Measurements from ENCODE around the gene DPP8.

The DPP8 gene

GRCh38 chr15:65434201-65434600, 83.3 kb downstream of the DPP8 start:
- Histone ChIP-seq H3K9me3 (ENCODE audit: control insufficient read depth, low read length) (no peaks in the 10 kb centered on the region), H3K4me1 (ENCODE audit: control insufficient read depth, insufficient read depth, low read length) (no peaks in the 10 kb centered on the region), H3K27ac (ENCODE audit: insufficient read depth, low read depth, low read length, poor library complexity, severe bottlenecking) (no peak overlapping the region), H3K36me3 (ENCODE audit: control insufficient read depth, insufficient read depth, low read length) (no peaks in the 10 kb centered on the region), H3K27me3 (ENCODE audit: control insufficient read depth, insufficient read depth, low read length, poor library complexity, severe bottlenecking) (no peaks in the 10 kb centered on the region), H3K4me3 (ENCODE audit: insufficient read depth, low read depth, low read length) (no peak overlapping the region)
- 91 to 92% methylated on average over 11 of the region's 11 CpGs for WGBS, 2 experiments

DNA sequence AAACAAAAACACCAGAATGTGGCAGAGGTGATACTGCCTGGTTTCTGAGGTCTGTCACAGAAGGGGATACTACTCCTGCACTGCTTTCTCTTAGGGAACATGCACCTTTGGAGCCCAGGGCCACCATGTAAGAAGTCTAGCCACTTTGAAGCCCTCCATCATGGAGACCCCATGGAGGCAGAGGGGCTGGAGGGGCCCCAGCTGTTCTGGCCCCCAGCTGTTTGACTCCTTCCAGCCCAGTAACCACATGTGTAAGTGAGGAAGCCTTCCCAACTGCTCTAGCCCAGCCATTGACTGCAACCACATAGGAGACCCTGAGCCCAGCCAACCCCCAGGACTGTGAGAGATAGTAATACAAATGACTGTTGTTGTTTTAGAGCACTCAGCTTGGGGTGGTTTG, 85.8 kb downstream of the DPP8 start:
- Histone ChIP-seq H3K27ac (ENCODE audit: insufficient read depth, low read depth, low read length, poor library complexity, severe bottlenecking) (no peak overlapping the region), H3K4me3 (ENCODE audit: insufficient read depth, low read depth, low read length) (no peak overlapping the region), H3K4me1 (ENCODE audit: control insufficient read depth, insufficient read depth, low read length) (no peaks in the 10 kb centered on the region), H3K27me3 (ENCODE audit: control insufficient read depth, insufficient read depth, low read length, poor library complexity, severe bottlenecking) (no peaks in the 10 kb centered on the region), H3K36me3 (ENCODE audit: control insufficient read depth, insufficient read depth, low read length) (no peaks in the 10 kb centered on the region), H3K9me3 (ENCODE audit: control insufficient read depth, low read length) (no peaks in the 10 kb centered on the region)

DNA sequence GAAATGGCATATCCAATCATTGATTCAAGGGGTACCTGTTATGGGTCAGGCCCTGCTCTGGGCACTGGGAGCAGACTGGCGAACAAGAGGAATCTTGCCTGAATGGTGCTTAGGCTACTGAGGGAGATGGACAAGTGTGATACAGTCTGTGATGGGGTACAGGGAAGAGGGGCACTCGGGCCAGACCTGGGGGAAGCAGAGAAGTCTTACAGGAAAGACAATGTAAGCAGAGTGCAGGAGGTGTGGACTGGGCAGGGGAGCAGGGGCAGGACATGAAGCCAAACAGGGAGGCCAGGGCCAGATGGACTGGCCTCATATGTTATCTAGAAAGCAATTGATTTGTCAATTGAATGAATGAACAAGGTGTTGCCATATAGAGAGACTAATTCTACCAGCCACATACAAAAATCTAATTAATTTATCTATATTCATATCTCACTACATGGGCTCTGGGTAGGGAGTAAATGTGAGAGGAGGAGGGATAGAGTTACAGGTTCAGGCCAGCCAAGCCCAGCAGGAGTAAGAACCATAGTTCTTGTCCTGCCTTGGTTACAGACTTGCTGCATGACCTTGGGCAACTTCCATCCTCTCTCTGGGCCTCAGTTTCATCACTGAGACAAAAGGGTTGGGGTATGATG, 91.2 kb downstream of the DPP8 start:
- WGBS, 2 experiments = 92 to 93% methylated on average over 2 of the region's 2 CpGs
- H3K27ac ChIP-seq (ENCODE audit: insufficient read depth, low read depth, low read length, poor library complexity, severe bottlenecking) = no peak overlapping the region
- H3K4me1 ChIP-seq (ENCODE audit: control insufficient read depth, insufficient read depth, low read length) = peaks cover 8% of the 10 kb centered on the region
- no peaks in the 10 kb centered on the region for H3K9me3 ChIP-seq (ENCODE audit: control insufficient read depth, low read length)
- no peak overlapping the region for H3K4me3 ChIP-seq (ENCODE audit: insufficient read depth, low read depth, low read length)
- H3K27me3 ChIP-seq (ENCODE audit: control insufficient read depth, insufficient read depth, low read length, poor library complexity, severe bottlenecking) = no peaks in the 10 kb centered on the region
- no peaks in the 10 kb centered on the region for H3K36me3 ChIP-seq (ENCODE audit: control insufficient read depth, insufficient read depth, low read length)

DNA sequence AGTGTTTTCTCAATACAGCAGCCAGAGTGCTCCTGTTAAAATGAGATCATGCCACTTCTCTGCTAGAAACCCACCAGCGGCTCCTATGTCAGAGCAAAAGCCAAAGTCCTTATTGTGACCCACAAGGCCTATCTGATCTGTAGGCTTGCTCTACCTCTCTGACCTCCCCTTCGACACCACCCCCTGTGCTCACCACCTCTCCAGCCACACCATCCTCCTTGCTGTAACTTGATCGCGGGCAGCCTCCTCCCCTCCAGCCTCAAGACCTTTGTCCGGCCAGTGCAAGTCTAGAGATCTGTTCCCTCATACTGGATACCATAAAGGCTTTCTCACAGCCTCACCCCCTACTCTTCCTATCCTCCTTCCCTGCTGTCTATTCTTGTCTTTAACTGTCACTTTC, 92.8 kb downstream of the DPP8 start:
- WGBS, 2 experiments = 57 to 61% methylated on average over 5 of the region's 5 CpGs
- no peaks in the 10 kb centered on the region for H3K9me3 ChIP-seq (ENCODE audit: control insufficient read depth, low read length)
- H3K27me3 ChIP-seq (ENCODE audit: control insufficient read depth, insufficient read depth, low read length, poor library complexity, severe bottlenecking) = no peaks in the 10 kb centered on the region
- H3K36me3 ChIP-seq (ENCODE audit: control insufficient read depth, insufficient read depth, low read length) = no peaks in the 10 kb centered on the region
- no peak overlapping the region for H3K27ac ChIP-seq (ENCODE audit: insufficient read depth, low read depth, low read length, poor library complexity, severe bottlenecking)
- peaks cover 24% of the 10 kb centered on the region for H3K4me1 ChIP-seq (ENCODE audit: control insufficient read depth, insufficient read depth, low read length)
- no peak overlapping the region for H3K4me3 ChIP-seq (ENCODE audit: insufficient read depth, low read depth, low read length)

GRCh38 chr15:65423976-65424679, 93.4 kb downstream of the DPP8 start:
- no peaks in the 10 kb centered on the region for H3K36me3 ChIP-seq (ENCODE audit: control insufficient read depth, insufficient read depth, low read length)
- H3K4me3 ChIP-seq (ENCODE audit: insufficient read depth, low read depth, low read length) = no peak overlapping the region
- H3K27me3 ChIP-seq (ENCODE audit: control insufficient read depth, insufficient read depth, low read length, poor library complexity, severe bottlenecking) = no peaks in the 10 kb centered on the region
- no peak overlapping the region for H3K27ac ChIP-seq (ENCODE audit: insufficient read depth, low read depth, low read length, poor library complexity, severe bottlenecking)
- WGBS, 2 experiments = 90% methylated on average over 9 of the region's 9 CpGs
- peaks cover 29% of the 10 kb centered on the region for H3K4me1 ChIP-seq (ENCODE audit: control insufficient read depth, insufficient read depth, low read length)
- no peaks in the 10 kb centered on the region for H3K9me3 ChIP-seq (ENCODE audit: control insufficient read depth, low read length)

GRCh38 chr15:65423150-65423975, 94.1 kb downstream of the DPP8 start:
- no peaks in the 10 kb centered on the region for H3K27me3 ChIP-seq (ENCODE audit: control insufficient read depth, insufficient read depth, low read length, poor library complexity, severe bottlenecking)
- peaks cover 36% of the 10 kb centered on the region for H3K4me1 ChIP-seq (ENCODE audit: control insufficient read depth, insufficient read depth, low read length)
- 17 to 19% methylated on average over 28 of the region's 28 CpGs for WGBS, 2 experiments
- H3K9me3 ChIP-seq (ENCODE audit: control insufficient read depth, low read length) = no peaks in the 10 kb centered on the region
- H3K27ac ChIP-seq (ENCODE audit: insufficient read depth, low read depth, low read length, poor library complexity, severe bottlenecking) = no peak overlapping the region
- no peaks in the 10 kb centered on the region for H3K36me3 ChIP-seq (ENCODE audit: control insufficient read depth, insufficient read depth, low read length)
- peak overlapping the region; percentile 48 for H3K4me3 ChIP-seq (ENCODE audit: insufficient read depth, low read depth, low read length)

GRCh38 chr15:65421360-65422215, 95.9 kb downstream of the DPP8 start:
- H3K27me3 ChIP-seq (ENCODE audit: control insufficient read depth, insufficient read depth, low read length, poor library complexity, severe bottlenecking) = no peaks in the 10 kb centered on the region
- H3K4me3 ChIP-seq (ENCODE audit: insufficient read depth, low read depth, low read length) = peak overlapping the region; percentile 51
- peaks cover 50% of the 10 kb centered on the region for H3K4me1 ChIP-seq (ENCODE audit: control insufficient read depth, insufficient read depth, low read length)
- WGBS, 2 experiments = 0% methylated on average over 39 of the region's 39 CpGs
- no peaks in the 10 kb centered on the region for H3K36me3 ChIP-seq (ENCODE audit: control insufficient read depth, insufficient read depth, low read length)
- no peaks in the 10 kb centered on the region for H3K9me3 ChIP-seq (ENCODE audit: control insufficient read depth, low read length)
- H3K27ac ChIP-seq (ENCODE audit: insufficient read depth, low read depth, low read length, poor library complexity, severe bottlenecking) = peak overlapping the region; percentile 95

- H3K27ac ChIP-seq (ENCODE audit: insufficient read depth, low read depth, low read length, poor library complexity, severe bottlenecking) = peak overlapping the region; percentile 95
- WGBS, 2 experiments = 5 to 6% methylated on average over 17 of the region's 17 CpGs
Observed at GRCh38 chr15:65420975-65421359, 96.5 kb downstream of the DPP8 start.

DNA sequence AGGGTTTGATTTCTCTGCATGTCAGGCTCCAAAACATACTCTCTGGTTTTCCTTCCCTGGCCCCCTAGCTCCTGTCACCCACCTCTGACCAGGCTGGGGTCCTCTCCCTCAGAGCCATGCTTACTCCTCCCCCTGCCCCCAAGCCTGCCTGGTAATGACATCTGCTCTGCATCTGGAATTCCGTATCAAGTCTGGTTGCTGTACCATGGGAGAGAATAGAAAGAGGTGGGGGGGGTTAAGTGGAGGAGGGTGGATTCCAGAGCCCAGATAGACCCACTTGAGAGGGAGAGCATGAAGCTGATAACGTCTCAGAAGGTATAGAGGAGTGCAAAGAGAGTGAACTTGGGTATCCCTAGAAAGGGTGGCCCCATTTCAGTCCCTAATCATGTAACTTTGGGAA, 98.9 kb downstream of the DPP8 start:
- peaks cover 69% of the 10 kb centered on the region for H3K4me1 ChIP-seq (ENCODE audit: control insufficient read depth, insufficient read depth, low read length)
- H3K4me3 ChIP-seq (ENCODE audit: insufficient read depth, low read depth, low read length) = no peak overlapping the region
- H3K36me3 ChIP-seq (ENCODE audit: control insufficient read depth, insufficient read depth, low read length) = no peaks in the 10 kb centered on the region
- no peaks in the 10 kb centered on the region for H3K9me3 ChIP-seq (ENCODE audit: control insufficient read depth, low read length)
- H3K27me3 ChIP-seq (ENCODE audit: control insufficient read depth, insufficient read depth, low read length, poor library complexity, severe bottlenecking) = no peaks in the 10 kb centered on the region
- WGBS, 2 experiments = 83 to 88% methylated on average over 2 of the region's 2 CpGs
- H3K27ac ChIP-seq (ENCODE audit: insufficient read depth, low read depth, low read length, poor library complexity, severe bottlenecking) = no peak overlapping the region

More at GRCh38 chr15:65420975-65421359, 96.5 kb downstream of the DPP8 start:
- Histone ChIP-seq H3K4me1 (ENCODE audit: control insufficient read depth, insufficient read depth, low read length) (peaks cover 57% of the 10 kb centered on the region), H3K9me3 (ENCODE audit: control insufficient read depth, low read length) (no peaks in the 10 kb centered on the region), H3K36me3 (ENCODE audit: control insufficient read depth, insufficient read depth, low read length) (no peaks in the 10 kb centered on the region), H3K27me3 (ENCODE audit: control insufficient read depth, insufficient read depth, low read length, poor library complexity, severe bottlenecking) (no peaks in the 10 kb centered on the region), H3K4me3 (ENCODE audit: insufficient read depth, low read depth, low read length) (peak overlapping the region; percentile 51)

Measured in ectodermal cell (in vitro differentiated cells).